GM21526 (cell line): ENCODE data around the gene PAGE4.

Experiments
- ATAC-seq: cut with Tn5 transposase; IDR thresholded peaks from one replicate; pipeline ENCODE4 v1.9.1; 2021; ENCODE audit warnings: moderate library complexity; ENCODE audit not compliant: unreplicated experiment, low FRiP score

The PAGE4 gene, protein sequence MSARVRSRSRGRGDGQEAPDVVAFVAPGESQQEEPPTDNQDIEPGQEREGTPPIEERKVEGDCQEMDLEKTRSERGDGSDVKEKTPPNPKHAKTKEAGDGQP

DNA sequence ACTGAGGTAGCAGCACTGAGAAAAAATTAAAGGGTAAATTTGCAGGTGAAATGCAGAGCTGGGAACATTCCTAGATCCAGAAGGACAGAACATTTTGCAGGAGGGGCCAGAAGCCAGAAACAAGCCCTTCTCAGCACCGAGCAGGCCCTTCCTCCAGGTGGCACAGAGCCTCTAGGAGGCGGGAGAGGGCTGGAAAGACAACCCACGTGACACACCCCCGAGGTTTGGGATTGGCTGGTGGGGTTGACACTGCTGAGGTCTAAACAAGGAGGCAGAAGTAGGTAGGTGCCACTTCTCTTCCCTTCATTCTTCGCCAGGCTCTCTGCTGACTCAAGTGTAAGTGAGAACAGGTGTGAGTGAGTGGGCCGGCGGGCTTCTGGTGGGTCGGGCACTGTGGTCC lies at the start of gene PAGE4:
Gene PAGE4, plus strand, starts transcription at position 288 of the 400 bp plus-strand sequence. CDS start 1,126 bp downstream, outside the sequence.
- ATAC-seq: no peak

DNA sequence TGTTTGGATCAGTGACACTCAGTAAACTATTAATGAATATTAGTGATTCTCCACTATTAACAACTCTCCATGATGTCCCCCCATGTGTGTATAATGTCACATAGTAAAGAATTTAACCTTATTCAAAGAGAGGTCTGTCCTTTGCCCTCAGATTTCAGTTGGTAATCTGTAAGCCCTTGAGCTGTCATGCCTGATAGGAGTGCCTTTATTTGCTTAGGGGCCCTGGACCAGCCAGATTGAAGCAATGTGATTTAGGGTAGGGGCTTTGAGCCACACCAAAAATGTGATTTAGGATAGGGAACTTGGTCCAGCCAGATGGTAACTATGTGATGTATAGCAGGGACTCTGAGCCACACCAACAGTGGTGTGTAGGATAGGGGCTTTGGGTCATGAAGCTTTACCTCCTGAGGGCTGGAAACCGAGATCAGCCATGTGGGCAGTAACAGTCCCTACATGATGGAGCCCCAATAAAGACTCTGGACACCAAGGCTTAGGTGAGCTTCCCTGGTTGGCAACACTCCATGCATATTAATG lies 44.3 kb upstream of the PAGE4 start:
- no peak for ATAC-seq

DNA sequence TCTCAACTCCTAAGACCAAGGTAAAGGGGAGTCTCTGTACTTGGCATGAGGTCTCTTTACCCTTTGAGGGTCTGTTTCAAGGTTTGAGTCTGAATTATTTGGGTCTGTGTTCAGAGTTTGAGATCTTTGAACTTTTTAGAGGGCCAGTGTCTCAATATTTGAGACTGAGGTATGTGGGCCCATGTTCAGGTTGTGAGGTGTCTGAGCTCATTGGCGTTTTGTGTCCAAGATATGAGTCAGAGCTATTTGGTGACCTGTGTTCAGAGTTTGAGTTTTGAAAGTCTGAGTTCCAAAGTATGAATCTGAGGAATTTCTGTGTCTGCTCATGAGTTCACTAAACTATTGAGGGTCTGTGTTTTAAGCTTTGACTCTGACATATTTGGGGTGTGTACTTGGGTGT lies 36.7 kb upstream of the PAGE4 start:
- ATAC-seq: no peak

DNA sequence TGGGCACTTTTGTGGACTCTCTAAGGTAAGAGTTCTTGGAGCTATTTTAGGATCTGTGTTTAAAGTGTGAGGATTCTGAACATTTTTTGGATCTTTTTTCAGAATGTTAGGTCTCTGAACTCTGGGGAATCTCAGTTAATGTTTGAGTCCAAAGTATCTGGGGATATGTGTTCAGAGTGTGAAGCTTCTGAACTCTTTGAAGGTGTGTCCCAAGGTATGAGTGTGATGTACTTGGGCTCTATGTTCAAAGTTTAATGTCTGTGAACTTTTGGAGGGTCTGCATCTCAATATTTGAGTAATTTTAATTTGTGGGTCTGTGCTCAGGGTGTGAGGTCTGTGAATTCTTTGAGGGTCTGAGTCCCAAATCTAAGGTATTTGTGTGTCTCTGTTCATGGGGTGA lies 35.4 kb upstream of the PAGE4 start:
- ATAC-seq: no peak

DNA sequence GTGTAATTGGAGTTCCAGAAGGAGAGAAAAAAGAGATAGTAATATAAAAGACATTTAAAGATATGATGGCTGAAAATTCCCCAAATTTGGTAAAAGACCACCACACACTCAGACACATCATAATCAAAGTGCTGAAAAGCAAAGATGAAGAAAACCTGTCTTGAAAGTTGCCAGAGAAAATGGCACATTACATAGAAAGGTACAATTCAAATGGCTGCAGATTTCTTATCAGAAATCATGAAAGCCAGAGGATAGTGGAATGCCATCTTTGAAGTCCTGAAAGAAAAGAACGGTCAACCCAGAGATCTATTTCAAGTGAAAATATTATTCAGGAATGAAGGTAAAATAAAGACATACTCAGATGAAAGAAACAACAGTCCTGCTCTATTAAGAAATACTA lies 29.3 kb upstream of the PAGE4 start:
- no peak for ATAC-seq

DNA sequence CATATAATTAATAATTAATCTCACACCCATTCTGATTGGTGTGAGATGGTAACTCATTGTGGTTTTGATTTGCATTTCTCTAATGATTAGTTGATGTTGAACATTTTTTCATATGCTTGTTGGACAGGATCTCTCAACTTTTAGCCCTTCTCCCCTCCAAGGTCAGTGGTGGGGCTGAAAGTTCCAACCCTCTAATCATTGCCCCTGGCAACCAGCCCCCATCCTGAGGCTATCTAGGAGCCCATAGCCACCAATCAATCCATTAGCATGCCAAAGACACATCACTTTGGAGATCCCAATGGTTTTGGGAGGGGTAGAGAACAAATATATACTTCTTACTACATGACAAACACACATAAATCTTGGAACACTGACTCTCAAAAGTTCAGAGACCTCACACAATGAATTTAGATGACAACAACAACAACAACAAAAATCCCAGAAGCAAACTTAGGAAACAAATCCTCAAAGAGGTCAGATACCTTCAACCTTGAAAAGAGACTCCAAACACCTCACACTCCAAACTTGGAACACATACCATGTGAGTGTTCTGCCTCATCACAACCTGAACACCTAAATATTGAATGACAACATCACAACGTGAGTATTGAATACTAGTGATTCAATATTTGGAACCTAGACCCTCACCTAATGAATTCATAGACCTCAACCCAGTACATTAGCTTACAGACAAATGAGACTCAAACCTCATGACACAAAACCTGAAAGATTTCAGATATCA lies 19.0 kb upstream of the PAGE4 start:
- no peak for ATAC-seq

DNA sequence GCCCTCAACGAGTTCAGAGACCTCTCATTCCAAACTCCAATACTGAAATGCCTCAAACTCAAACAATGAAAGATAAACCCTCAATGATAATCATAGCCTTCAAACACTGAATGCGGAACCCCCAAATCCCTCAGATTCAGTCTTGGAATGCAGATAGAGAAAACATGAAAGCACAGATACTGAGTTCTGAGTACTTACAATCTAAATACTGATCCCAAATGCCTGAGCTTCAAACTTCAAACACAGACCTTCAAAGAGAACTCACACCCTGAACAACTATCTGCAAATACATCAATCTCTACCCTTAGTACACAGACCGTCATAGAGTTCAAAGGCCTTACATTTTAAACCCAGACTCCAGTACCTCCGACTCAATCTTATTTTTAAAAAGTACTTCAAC lies 16.9 kb upstream of the PAGE4 start:
- no peak for ATAC-seq

DNA sequence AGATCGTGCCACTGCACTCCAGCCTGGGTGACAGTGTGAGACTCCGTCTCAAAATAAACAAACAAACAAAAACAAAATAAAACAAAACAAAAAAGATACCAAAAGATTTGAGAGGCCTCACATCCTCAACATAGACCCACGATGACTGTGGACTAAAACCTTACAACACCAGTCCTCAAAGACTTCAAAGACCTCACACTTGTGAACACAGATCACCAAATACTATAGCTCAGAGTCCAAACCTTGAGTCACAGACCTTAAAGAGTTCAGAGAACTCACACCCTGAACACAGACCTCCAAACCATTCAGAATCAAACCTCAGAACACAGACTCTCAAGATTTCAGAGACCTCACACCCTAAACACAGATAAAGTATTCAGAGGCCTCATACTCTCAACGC lies 12.7 kb upstream of the PAGE4 start:
- ATAC-seq: no peak

DNA sequence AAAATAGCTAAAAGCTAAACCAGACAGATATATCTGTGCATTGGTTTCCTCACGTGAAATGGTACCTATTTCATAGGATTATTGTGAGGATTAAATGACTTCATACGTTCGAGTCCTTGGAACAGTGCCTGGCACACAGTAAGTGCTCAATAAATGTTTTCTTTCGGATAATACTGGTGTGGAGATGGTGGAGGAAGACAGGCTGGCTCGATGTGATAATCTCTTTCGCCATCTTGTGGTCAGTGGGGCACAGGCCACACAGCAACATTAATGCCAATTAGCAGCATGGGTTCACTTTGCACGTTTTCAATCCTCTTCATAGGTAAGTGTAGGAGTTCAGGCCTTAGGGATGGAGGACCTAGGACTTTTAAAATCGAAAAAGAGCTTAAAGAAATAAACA lies 9.3 kb downstream of the PAGE4 start:
- ATAC-seq: no peak

DNA sequence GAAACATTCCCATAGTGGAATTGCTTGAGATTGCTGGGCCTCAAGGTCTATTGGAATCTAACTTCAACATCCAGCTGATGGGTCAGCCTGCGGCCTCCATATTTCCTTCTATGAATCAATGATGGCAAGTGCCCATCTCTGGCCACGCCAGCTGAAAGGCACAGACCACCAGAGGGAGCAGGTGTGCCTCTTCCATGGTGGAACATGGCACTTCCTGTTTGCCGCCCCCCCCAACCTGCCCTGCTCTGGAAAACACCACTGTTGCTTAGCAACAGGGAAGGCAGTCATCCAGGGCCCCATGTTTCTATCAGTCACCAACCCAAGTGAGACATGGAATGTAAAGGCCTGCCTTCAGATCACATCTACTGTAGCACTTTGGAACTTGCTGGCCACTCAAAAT lies 11.6 kb downstream of the PAGE4 start:
- ATAC-seq: no peak

DNA sequence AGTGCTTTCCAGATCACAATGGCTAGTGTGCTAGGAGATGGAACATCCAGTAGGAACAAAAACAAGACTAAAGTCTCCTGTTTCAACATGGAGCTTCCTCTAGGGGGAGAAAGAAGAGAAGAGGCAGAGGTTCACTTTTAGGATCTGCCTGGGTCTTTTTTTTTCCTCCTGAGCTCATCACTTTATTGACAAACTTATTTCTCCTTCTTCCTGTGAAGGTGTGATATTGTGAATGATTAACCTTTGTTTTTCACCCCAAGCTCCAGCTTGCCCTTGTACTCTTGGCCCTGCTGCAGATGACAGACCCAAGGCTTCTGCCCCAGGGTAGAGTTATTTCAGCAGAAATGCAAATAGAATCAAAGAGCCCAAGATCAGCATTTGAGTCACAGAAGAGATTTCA lies 13.5 kb downstream of the PAGE4 start:
- no peak for ATAC-seq

DNA sequence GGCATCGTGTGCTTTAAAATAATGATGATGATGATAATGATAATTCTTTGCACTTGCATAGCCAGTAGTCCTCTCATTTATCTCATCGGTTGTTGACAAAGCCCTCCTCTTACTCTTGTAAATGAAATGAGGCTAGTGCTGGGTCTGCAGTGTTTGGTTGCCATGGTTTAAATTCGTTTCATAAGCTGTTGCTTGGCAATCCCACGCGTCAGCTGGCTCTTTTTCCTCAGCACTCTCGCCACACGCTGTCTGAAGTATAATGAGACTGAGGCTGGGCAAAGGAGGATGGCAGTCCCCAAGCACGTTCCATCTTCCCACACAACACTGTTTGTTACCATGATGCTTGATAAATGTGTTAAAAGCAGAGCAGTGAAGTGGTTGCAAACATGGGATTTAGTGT lies 15.5 kb downstream of the PAGE4 start:
- ATAC-seq: no peak

DNA sequence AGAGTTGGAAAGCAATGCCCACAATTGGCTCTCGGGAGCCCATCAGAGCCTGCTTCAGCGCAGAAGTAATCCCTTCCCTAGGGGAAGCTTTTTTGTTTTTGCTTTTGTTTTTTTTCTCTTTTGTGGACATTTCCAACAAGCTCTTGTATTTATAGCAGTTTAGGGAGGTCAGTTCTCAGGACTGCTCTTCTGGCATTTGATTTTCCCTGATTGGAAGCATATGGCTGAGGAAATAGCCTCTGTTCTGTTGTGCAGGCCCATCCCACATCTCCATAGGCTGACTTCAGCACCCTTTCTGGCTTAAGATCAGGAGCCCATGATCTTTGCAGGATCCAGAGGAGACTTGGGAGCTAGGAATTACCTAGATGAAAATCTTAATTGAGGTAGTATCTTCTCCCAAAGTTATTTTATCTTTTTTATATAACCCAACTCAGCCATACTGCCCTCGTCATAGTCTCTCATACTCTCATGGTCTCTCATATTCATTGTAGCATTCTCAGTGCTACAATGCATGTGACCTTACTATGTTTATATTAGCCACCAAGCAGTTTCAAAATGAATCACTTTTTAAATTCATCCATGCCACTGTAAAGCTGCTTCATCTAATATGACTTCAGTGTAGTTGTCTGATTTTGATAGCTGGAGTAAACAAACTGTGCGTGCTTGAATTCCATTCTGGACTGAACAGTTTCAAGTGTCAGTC lies 16.7 kb downstream of the PAGE4 start:
- no peak for ATAC-seq

DNA sequence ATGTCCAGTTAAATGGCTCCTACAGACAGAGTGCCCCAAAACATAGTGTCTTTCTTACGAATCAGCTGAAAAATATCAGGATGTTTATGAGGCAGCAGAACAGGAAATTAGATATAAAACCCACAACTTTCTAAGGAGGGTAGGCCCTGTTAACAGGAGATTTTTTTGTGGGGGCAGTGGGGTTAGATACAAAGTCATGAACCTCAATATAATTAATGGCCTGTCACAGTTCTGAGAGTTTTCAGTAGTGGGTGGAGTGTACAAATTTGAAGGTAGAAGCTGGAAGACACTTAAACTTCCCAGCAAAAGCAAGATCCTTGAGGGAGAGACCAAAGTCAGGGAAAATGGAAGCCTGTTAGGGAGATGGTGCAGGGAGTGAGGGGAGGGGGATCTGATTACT lies 17.4 kb downstream of the PAGE4 start:
- no peak for ATAC-seq

DNA sequence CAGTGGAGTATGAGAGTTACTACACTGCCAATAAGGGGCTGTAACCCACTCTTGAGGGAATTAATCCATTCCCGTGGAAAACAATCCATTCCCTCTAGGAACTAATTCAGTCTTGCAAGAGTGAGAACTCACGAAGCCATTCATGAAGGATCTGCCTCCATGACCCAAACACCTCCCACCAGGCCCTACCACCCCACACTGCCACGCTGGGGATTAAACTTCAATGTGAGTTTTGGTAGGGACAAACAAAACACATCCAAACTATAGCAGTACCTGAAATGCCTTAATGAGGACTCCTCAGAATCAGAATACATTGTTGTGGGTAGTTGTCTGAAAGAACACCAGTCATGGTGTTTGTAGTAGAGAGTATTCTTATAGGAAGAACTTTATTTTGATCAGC lies 19.2 kb downstream of the PAGE4 start:
- ATAC-seq: no peak

DNA sequence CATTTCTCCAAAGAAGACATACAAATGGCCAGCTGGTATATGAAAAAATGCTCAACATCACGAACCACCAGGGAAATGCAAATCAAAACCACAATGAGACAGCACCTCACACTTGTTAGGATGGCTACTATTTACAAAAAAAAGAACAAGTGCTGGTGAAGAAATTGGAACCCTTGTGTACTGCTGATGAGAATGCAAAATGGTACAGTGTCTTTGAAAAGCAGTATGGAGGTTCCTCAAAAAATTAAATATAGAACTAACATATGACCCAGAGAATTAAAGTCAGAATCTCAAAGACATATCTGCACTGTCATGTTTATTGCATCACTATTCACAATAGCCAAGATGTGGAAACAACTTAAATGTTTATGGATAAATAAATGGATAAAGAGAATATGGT lies 20.9 kb downstream of the PAGE4 start:
- no peak for ATAC-seq

DNA sequence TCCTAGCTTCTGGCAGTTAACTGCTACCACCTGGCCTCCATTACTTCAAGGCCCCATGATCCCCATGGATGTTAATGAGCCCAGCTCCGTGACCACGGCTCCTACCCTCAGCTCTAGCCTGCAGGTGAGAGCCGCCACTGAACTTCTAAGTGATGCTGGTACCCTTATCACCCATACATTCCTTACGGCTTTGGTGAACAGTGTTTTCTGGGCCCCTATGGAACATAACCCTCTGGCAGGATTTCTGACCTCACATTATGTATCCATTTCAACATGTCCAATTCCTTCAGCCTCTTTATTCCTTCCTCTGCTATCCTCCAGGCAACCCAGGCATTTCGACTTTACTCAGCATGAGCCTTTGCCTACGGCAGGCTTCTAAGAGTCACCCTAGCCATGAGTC lies 24.6 kb downstream of the PAGE4 start:
- no peak for ATAC-seq

DNA sequence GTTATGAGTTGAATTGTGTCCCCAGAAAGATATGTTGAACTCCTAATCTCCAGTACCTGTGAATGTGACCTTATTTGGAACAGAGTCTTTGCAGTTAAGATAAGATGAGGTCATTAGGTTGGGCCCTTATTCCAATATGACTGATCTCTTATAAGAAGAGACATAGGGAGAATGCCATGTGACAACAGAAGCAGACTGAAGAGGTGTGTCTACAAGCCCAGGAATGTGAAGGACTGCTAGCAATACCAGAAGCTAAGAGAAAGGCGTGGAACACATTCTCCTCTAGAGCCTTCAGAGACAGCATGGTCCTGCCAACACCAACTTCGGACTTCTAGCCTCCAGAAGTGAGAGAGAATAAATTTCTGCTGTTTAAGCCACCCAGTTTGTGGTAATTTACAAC lies 27.7 kb downstream of the PAGE4 start:
- no peak for ATAC-seq

DNA sequence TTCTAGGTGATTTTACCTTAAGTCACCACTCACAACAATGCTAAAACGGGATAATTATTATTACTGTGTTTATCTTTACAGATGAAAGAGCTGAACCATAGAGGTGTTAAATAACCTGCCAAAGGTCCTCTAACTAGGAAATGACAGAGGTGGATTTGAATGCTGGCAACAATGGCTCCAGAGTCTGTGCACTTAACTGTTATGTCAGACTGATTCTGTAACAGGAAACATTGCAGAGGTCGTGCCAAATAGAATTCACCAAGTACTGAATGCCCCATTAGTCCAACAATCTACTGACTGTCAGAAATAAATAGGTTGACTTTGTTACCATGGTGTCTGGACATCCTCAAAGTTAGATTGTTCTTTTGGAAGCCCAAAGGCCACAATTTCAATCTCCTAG lies 29.2 kb downstream of the PAGE4 start:
- ATAC-seq: no peak

DNA sequence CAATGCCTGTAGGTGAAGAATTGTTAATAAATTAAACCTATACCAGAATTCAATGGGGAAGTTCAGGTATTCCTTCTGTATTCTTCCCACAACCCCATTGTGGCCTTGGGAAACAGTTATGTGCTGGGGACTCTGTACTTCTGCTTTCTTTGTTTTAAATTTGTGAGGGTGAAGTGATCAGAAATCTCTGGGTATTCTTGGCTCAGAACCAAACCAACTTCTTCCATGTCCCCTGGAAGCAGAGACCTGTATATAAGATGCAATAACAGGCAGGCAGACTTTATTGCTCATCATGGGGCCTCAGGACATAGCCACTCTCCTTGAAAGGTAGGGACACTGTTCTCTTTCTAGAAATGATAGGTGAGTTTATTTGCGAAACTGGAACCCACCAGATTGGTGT lies 30.4 kb downstream of the PAGE4 start:
- no peak for ATAC-seq

DNA sequence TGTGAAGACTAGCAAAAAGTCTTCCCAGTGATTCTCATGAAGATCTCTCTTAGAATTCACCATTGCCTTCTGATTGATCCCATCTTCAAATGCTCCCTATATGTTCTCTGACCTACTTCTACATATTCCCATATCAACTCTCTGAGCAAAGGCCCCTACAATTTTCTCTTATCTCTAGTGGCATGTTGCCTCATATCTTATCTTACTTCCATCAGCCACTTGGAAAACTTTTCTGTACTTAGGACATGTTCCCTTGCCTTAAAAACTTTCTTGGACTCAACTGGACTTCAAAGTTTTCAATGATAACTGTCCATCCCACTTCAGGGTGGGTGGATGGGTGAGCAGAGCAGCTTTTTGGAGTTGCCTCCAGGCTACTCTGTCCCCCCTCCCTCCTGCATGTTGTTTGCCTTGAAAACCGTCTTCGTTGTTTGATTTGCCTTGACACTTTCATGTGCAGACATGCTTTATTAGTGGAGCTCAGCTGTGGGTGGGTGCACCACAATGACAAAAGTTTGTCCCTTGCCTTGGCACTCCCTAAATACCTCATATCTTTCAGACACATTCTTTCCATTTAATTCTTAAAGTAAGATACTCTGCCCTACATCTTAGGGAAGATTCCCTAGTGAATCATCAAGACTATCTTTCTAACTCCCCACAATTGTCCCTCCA lies 31.9 kb downstream of the PAGE4 start:
- ATAC-seq: no peak
